Activated CD8-positive, alpha-beta memory T cell treated with anti-CD3 and anti-CD28 coated beads, Interleukin-2, amount 50 U/mL, for 4 hours (primary cell): ENCODE measurements around the gene MBD3L2.
"Not testable (repeated sequence)": the region's sequence is repeated elsewhere in the genome, so short reads cannot be mapped to it uniquely, and the experiment has no call there.

ENCODE experiments used
- DNase-seq: peaks from one replicate; pipeline ENCODE4 v3.0.0-alpha.2; 2020

MBD3L2 gene

DNA sequence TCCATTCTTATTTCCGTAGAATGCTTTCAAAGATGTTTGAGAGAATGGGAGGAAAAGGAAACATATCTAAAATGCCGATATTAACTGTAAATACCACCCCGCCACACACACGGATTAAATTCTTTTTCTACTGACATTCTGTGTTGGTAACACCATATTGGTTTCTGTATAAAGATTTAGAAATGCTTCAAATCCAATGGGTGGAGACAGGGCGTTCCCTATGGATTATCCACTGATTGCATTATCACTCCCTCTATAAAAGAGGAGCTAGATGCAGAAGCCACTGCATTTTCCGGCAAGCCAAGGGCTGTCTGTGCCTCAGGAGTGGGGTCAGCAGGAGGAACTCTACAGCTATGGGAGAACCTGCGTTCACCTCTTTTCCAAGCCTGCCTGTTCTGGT, at the start of gene MBD3L2:
MBD3L2 (plus strand) TSS at position 301 of the 400 bp plus-strand sequence; CDS start at position 354, 53 bp downstream.
- not testable (repeated sequence) for DNase-seq

DNA sequence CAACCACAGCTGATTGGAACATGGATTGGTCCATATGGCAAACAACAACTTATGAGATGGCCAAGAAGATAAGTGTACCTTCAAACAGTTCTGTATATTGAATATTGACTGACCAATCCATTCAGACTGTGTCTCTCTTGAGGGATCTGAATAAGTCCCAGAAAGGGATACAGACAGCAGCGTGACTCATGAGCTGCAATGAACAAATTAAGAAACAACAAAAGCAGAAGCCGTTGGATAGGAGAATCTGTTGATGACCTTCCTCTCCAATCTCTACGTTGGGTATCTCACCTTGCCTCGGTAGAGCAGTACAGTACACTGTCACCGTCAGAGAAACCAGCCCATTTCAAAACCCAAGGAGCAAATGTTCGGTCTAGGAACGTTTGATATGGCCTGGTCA, 49.2 kb upstream of the MBD3L2 start:
- no peak for DNase-seq

DNA sequence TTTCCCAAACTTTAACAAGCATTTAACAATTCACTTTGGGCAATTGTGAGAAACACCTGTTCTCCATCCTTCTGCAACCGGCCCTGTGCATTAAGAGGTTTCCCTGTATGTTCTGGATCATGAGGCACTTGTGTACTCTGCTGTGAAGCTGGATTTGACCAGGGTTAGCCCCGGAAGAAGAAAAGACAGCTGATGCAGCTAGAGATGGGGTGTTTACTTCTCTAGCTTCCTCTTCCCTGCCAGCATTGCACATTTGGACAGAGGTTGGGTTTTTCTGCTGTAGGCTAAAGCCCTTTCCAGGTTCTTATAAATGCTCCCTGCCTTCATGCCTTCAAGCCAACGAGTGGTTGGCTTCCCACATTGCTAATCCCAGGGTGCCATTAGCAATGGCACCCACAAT, 48.8 kb upstream of the MBD3L2 start:
- DNase-seq: no peak

DNA sequence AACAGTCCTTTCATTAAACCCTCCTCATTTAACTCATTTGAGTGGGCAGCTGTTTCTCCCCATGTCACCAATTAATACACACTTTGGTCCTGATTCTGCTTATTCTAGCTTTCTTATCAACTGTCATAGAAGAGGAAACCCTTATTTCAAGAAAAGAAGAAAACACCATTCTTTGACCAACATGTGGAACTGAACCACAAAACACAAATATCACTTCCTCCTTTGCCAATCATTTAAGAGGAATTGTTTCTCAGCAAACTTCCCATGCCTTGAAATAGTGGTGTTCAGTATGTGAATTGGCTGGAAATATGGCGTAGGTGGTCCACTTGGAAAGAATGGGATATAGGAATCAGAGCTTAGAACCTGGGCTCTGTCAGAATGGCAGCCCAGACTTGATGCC, 48.3 kb upstream of the MBD3L2 start:
- DNase-seq: no peak

DNA sequence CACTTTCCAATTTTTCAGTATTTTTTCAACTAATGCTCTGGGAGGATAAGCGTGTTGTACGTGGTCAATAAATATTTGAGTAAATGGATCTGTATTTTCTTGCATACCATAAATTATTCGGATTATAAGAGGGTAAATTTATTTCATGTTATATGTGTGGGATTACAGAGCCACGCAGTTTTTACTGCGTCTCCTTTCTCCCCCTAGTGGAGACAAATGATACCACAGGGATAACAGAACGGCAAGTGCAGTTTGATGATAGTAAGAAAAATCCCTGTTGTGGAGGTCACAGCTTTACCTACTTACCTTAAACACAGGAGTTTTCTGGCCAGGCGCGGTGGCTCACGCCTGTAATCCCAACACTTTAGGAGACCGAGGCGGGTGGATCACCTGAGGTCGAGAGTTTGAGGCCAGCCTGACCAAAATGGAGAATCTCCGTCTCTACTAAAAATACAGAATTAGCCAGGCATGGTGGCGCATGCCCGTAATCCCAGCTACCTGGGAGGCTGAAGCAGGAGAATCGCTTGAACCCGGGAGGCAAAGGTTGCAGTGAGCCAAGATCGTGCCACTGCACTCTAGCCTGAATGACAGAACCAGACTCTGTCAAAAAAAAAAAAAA, 44.7 kb upstream of the MBD3L2 start:
- DNase-seq: no peak

DNA sequence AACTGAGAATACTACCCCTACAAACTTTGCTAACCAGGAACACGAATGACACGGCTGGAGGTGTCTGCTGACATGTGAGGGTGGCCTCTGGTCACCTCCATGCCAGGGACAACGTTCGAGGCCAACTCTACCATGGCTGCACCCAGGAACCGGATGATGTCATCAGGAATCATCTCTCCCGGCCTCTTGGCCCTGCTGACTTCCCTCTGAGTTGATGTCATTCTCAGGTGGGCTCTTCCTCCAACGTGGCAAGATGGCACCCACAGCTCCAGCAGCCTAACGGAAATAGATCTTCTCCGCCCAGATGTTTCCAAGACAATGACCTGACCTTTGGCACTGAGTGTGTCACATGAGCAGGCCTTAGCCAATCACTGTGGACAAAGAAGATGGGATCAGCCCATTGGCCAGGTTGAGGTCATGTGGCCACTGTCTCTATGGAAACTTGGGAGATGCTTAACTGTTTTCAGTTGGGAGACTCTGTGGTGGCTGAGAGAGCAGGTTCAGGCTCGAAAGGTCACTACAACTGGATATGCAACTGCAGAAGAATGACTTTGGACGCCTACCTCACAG, 42.9 kb upstream of the MBD3L2 start:
- no peak for DNase-seq

DNA sequence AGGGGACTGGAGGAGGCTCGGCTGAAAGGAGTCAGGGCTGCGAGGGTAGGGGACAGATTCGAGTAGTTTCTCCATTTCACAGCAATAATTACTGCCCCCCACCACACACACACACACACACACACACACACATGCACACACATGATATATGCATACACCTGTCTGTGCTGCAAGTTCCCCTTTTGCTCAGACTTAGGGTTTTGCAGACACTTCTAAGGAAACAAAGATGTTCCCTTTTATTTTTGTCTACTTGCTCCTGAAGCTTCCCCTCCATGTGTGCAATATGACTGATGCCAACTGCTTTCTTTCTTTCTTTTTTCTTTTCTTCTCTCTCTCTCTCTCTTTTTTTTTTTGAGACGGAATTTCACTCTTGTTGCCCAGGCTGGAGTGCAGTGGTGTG, 41.3 kb upstream of the MBD3L2 start:
- DNase-seq: no peak

DNA sequence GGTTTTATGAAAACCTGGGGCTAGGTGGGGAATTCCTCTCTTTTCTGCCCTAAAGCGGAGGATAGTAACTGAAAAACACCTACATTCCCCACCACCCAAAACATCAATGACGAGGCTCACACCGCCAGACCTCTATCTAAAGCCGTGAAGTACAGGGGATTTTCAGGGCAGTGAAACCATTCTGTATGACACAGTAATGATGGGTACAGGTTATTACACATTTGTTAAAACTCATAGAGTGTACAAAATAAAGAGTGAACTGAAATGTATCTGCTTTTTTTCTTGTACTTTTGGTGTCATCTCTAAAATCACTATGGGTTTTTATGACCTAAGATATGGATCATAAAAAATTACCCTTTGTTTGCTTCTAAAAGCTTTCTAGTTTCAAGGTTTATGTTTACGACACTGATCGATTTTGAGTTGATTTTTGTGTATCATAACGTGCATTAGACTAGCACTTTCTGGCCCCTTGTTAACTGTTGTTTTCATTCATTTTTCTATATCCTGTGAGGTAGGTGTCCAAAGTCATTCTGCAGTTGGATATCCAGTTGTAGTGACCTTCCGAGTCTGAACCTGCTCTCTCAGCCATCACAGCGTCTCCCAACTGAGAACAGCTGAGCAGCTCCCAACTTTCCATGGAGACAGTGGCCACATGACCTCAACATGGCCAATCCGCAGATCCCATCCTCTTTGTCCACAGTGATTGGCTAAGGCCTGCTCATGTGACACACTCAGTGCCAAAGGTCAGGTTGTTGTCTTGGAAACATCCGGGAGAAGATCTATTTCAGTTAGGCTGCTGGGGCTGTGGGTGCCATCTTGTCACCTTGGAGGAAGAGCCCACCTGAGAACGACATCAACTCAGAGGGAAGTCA, 38.2 kb upstream of the MBD3L2 start:
- DNase-seq: no peak

DNA sequence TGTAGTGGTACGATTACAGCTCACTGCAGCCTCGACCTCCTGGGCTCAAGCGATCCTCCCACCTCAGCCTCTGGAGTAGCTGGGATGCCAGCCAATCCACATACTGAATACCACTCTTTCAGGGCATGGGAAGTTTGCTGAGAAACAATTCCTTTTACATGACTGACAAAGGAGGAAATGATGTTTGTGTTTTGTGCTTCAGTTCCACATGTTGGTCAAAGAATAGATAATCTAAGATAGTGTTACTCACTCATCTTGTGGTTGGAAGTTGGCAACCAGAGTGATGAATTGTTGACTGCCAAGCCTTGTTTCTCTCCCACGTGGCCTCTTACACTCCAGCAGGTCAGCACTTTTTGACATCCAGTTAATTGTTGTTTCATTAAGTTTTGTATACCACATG, 35.4 kb upstream of the MBD3L2 start:
- no peak for DNase-seq

DNA sequence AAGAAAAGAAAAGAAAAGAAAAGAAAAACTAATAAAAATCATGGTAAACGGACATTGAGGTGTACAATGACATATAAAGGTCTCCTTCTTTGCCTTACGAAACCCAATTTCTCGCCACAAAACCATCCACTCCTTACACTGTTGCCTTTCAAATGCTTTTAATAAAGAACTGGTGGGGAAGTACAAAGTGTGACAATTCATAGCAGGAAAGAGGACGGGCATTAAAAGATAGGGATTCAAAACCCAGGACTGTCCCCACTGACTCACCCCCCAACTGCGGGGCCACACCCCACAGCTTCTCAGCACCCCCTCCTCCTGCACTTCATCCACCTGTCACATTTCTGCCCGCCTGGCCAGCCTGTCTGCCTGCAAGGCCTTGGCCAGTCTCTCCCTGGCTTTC, 30.3 kb upstream of the MBD3L2 start:
- DNase-seq: no peak

DNA sequence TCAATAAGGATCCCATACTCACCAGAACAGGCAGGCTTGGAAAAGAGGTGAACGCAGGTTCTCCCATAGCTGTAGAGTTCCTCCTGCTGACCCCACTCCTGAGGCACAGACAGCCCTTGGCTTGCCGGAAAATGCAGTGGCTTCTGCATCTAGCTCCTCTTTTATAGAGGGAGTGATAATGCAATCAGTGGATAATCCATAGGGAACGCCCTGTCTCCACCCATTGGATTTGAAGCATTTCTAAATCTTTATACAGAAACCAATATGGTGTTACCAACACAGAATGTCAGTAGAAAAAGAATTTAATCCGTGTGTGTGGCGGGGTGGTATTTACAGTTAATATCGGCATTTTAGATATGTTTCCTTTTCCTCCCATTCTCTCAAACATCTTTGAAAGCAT, 27.8 kb upstream of the MBD3L2 start, which contains the start of gene MBD3L2B:
MBD3L2B (minus strand) TSS at position 101 of the 400 bp plus-strand sequence; CDS start at position 67, 34 bp downstream.
- DNase-seq: not testable (repeated sequence)

DNA sequence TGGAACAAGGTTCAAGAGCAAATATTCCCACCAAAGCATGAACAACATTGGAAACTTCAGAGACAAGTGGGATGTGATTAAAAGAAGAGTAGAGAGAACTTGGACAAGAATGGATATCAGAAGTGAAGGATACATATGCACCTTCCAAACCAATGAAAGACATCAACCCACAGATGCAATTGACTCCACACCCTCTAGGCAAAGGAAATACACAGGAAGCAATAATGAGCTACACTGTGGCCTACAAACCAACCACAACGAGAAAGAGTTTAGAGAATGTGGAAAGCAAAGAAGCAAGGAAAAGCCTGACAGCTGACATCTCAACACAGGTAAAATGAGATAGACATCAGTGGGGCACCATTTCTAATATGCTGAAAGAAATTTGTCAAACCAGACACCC, 20.3 kb upstream of the MBD3L2 start:
- DNase-seq: not testable (repeated sequence)

DNA sequence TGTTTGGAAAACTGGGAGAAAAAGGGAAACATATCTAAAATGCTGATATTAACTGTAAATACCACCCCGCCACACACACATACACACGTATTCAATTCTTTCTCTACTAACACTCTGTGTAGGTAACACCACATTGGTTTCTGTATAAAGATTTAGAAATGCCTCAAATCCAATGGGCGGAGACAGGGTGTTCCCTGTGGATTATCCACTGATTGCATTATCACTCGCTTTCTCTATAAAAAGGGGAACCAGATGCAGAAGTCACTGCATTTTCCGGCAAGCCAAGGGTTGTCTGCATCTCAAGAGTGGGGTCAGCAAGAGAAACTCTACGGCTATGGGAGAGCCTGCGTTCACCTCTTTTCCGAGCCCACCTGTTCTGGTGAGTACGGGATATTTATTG, 18.8 kb upstream of the MBD3L2 start, which contains the start of gene MBD3L5:
MBD3L5 (plus strand) TSS at position 301 of the 400 bp plus-strand sequence; CDS start at position 335, 34 bp downstream.
- not testable (repeated sequence) for DNase-seq

DNA sequence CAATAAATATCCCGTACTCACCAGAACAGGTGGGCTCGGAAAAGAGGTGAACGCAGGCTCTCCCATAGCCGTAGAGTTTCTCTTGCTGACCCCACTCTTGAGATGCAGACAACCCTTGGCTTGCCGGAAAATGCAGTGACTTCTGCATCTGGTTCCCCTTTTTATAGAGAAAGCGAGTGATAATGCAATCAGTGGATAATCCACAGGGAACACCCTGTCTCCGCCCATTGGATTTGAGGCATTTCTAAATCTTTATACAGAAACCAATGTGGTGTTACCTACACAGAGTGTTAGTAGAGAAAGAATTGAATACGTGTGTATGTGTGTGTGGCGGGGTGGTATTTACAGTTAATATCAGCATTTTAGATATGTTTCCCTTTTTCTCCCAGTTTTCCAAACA, 9.0 kb upstream of the MBD3L2 start, which contains the start of gene MBD3L4:
MBD3L4 (minus strand) TSS at position 101 of the 400 bp plus-strand sequence; CDS start at position 66, 35 bp downstream.
- not testable (repeated sequence) for DNase-seq

DNA sequence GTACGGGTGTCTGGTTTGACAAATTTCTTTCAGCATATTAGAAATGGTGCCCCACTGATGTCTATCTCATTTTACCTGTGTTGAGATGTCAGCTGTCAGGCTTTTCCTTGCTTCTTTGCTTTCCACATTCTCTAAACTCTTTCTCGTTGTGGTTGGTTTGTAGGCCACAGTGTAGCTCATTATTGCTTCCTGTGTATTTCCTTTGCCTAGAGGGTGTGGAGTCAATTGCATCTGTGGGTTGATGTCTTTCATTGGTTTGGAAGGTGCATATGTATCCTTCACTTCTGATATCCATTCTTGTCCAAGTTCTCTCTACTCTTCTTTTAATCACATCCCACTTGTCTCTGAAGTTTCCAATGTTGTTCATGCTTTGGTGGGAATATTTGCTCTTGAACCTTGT, 7.6 kb upstream of the MBD3L2 start:
- DNase-seq: not testable (repeated sequence)

DNA sequence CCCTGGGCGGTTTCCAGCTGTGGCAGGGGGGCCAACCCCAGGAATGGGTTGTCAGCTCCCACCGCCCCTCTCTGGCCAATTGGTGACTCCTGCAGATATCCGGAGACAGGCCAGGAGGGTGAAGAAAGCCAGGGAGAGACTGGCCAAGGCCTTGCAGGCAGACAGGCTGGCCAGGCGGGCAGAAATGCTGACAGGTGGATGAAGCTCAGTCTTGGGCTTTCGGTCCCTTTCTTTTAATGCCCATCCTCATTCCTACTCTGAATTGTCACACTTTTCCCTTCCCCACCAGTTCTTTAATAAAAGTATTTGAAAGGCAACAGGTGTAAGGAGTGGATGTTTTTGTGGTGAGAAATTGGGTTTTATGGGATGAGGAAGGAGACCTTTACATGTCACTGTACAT, 2.3 kb downstream of the MBD3L2 start:
- not testable (repeated sequence) for DNase-seq

DNA sequence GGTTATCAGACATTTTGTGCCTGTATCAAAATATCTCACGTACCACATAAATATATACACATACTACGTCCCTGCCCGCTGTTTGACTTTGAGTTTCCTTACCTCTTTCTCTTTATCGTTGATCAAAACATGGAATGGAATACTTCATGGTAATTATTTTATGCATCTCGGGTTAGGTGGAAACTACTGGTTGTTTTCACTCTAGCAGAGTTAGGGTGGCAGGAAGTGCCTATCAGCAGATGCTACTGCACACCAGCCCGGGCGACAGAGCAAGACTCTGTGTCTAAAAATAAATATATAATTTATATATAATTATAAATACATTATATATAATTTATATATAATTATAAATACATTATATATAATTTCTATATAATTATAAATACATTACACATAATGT, 3.8 kb downstream of the MBD3L2 start:
- DNase-seq: not testable (repeated sequence)

DNA sequence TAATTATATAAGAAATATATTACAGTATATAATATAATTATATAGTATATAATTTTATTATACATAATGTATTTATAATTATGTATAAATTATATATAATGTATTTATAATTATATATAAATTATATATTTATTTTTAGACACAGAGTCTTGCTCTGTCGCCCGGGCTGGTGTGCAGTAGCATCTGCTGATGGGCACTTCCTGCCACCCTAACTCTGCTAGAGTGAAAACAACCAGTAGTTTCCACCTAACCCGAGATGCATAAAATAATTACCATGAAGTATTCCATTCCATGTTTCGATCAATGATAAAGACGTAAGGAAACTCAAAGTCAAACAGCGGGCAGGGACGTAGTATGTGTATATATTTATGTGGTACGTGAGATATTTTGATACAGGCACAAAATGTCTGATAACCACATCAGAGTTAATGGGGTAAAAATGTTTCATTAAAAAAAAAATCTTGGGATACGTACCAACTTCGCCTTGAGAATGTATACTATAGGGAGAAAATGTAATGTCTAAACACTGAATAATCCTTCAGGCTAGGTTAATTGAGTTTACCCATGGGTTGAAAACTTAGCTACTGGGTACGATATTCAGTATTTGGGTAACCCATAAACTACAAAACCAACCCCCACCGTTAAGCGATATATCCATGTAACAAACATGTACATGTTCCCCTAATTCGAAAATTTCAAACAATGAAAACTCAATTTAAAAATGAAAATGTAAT, 5.7 kb downstream of the MBD3L2 start:
- not testable (repeated sequence) for DNase-seq

DNA sequence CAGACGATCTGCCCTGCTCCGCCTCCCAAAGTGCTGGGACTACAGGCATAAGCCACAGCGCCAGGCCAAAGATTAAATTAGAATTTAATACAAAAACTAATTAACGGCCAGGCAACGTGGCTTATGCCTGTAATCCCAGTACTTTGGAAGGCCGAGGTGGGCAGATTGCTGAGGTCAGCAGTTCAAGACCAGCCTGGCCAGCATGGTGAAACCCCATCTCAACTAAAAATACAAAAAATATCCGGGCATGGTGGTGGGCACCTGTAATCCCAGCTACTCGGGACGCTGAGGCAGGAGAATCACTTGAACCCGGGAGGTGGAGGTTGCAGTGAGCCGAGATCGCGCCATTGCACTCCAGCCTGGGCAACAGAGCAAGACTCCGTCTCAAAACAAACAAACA, 6.6 kb downstream of the MBD3L2 start:
- not testable (repeated sequence) for DNase-seq

DNA sequence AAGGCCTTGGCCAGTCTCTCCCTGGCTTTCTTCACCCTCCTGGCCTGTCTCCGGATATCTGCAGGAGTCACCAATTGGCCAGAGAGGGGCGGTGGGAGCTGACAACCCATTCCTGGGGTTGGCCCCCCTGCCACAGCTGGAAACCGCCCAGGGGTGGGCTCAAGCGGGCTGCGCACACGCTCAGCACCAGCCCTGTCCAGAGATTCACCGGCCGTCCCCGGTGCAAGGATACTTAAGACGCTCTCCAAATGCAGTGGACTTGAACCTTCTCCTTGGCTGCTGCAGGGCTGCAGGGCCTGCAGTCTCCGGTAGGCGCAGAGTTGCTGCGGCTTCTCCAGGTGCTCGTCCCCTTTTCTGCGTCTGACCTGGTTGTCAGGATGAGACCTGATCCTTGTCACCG, 7.2 kb downstream of the MBD3L2 start:
- DNase-seq: not testable (repeated sequence)

DNA sequence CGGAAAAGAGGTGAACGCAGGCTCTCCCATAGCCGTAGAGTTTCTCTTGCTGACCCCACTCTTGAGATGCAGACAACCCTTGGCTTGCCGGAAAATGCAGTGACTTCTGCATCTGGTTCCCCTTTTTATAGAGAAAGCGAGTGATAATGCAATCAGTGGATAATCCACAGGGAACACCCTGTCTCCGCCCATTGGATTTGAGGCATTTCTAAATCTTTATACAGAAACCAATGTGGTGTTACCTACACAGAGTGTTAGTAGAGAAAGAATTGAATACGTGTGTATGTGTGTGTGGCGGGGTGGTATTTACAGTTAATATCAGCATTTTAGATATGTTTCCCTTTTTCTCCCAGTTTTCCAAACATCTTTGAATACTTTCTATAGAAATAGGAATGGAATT, 9.5 kb downstream of the MBD3L2 start, which contains the start of gene MBD3L3:
MBD3L3 (minus strand) TSS at position 101 of the 400 bp plus-strand sequence; CDS start at position 30, 71 bp downstream.
- DNase-seq: not testable (repeated sequence)

DNA sequence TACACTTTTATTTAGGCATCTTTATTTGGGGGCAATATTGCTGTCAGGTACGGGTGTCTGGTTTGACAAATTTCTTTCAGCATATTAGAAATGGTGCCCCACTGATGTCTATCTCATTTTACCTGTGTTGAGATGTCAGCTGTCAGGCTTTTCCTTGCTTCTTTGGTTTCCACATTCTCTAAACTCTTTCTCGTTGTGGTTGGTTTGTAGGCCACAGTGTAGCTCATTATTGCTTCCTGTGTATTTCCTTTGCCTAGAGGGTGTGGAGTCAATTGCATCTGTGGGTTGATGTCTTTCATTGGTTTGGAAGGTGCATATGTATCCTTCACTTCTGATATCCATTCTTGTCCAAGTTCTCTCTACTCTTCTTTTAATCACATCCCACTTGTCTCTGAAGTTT, 10.9 kb downstream of the MBD3L2 start:
- not testable (repeated sequence) for DNase-seq

DNA sequence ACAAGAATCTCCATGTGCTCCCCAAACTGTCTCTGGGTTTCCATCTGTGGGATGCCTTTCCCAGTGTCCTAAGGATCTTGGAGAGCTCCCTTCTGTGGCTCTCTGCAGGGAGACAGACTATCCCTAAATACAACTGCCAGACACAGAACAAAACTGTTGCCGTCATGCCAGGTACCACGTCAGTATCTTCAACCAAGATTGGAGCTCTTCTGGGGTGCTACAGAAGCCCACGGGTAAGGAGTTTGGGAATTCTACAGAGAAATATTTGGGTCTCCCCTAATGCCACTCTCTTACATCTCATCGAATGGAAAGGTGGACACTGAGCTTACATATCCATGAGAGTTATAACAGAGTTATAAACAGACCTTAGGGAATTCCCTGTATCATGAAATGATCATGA, 14.2 kb downstream of the MBD3L2 start:
- DNase-seq: no peak
